Stimulated activated naive CD8-positive, alpha-beta T cell treated with anti-CD3 and anti-CD28 coated beads, Interleukin-15, amount 100 ng/mL, for 72 hours (primary cell): ENCODE data around the gene MCFD2.
A peak's percentile ranks its signal among the peaks of the same experiment; 100 is the strongest.

ENCODE experiments used
- ATAC-seq: fragments of 150-1000 bp; cut with Tn5 transposase; 2 replicates; pipeline ENCODE4 v1.10.0; 2021; ENCODE audit warnings: mild to moderate bottlenecking, moderate library complexity
- DNase-seq, 2 donors: peaks; one replicate each; pipeline ENCODE4 v3.0.0; 2021 to 2022
- H3K27ac Mint-ChIP-seq, 2 donors: one replicate each; pipeline ENCODE4 v1.8.0; 2022; ENCODE audit warnings: mild to moderate bottlenecking in 2 of 2, mixed read lengths in 2 of 2, moderate library complexity in 2 of 2
- H3K27me3 Mint-ChIP-seq: one replicate; pipeline ENCODE4 v1.8.0; 2022; ENCODE audit warnings: mixed read lengths
- H3K4me1 Mint-ChIP-seq: one replicate; pipeline ENCODE4 v1.8.0; 2022; ENCODE audit warnings: mild to moderate bottlenecking, mixed read lengths
- H3K4me3 Mint-ChIP-seq, 2 donors: one replicate each; pipeline ENCODE4 v1.8.0; 2022; ENCODE audit warnings: mild to moderate bottlenecking in 2 of 2, mixed read lengths in 2 of 2, moderate library complexity in 1 of 2
- H3K9me3 Mint-ChIP-seq, 2 donors: one replicate each; pipeline ENCODE4 v1.8.0; 2022; ENCODE audit warnings: mixed read lengths in 2 of 2

The MCFD2 gene

DNA sequence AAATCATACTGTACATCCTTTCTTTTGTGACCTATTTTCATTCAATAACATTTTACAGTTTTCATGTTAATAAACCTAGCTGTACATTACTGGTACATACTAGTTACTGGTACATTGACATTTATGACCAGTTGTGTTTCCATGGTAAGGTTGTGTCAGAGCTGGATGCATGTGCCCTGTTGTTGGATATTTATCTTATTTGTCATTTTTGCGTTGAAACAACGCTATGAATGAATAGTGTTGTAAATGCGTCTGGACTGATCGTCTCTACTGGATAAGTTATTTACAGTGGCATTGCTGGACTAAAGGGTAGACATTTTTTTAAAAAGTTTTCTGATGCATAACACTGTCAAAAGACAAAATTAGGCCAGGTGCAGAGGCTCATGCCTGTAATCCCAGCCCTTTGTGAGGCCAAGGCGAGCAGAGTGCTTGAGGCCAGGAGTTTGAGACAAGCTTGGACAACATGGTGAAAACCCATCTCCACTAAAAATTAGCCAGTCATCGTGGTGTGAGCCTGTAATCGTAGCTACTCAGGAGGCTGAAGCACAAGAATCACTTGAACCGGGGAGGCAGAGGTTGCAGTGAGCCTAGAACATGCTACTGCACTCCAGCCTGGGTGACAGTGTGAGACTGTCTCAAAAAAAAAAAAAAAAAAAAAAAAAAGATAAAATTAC, 40.2 kb downstream of the MCFD2 start:
- DNase-seq (no peak), ATAC-seq (no peak)
- H3K4me1 Mint-ChIP-seq = no peaks in the 10 kb centered on the region
- H3K27ac Mint-ChIP-seq = no peak overlapping the region
- no peaks in the 10 kb centered on the region for H3K27me3 Mint-ChIP-seq
- no peak overlapping the region for H3K4me3 Mint-ChIP-seq
- H3K9me3 Mint-ChIP-seq = no peaks in the 10 kb centered on the region

DNA sequence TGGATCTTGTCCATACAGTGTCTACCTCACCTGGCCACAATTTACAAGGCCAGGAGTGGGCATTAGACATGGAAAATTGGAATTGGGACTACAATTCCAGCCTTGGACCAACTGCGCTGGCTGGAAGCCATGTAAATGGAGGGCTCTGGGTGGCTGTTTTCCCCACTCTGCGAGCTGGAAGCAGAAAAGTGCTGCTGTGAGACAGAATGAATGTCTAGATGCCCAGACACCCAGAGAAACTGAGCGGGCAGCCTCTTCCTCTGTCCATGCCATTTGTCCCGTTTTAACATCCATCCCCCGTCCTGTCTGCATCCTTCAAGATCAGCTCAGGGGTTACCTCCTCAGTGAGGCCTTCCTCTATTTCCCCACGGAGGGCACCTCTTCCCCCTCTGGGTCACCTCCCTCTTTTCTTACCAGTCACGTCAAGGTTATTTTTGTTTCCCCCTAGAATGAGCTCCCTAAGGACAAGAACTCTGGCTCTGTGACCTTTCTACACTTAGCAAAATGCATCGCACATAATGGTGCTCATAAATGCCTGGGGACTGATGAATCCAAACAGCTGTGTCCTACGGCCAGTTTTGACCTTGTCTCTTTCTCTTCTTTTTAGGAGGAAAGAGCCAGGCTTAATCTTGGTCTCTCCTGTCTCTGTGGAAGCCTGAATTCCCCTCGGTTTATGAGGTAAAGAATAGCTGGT, 41.2 kb downstream of the MCFD2 start:
- H3K9me3 Mint-ChIP-seq = no peaks in the 10 kb centered on the region
- DNase-seq (no peak), ATAC-seq (no peak)
- no peak overlapping the region for H3K27ac Mint-ChIP-seq
- no peak overlapping the region for H3K4me3 Mint-ChIP-seq
- peaks cover 5% of the 10 kb centered on the region for H3K27me3 Mint-ChIP-seq
- H3K4me1 Mint-ChIP-seq = no peaks in the 10 kb centered on the region

DNA sequence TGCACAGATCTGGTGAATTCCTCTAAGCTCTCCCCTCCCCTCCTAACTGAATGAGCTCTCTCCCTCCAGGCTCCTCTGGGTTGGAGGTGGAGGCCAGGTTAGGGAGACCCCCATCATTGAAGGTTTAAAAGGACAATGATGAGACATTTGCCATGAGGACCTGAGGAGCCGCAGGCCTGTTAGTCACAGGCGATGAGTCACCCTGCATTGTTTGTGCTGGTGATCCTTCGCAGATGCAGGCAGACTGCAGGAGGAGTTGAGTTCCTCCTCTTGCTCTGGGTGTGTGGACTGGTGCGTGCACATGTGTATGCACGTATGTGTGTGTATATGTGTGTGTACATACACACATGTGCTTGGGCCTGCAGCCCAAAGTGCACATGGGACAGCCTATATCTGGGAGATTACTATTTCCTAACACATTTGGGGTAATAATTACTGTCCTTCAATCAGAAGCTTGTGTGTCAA, 42.0 kb downstream of the MCFD2 start:
- peak; percentile 70 for ATAC-seq
- Mint-ChIP-seq H3K27ac (no peak overlapping the region), H3K27me3 (peaks cover 8% of the 10 kb centered on the region), H3K4me3 (no peak overlapping the region), H3K4me1 (no peaks in the 10 kb centered on the region), H3K9me3 (no peaks in the 10 kb centered on the region)
- peak in 1 of 2 donors; percentile 45 for DNase-seq

DNA sequence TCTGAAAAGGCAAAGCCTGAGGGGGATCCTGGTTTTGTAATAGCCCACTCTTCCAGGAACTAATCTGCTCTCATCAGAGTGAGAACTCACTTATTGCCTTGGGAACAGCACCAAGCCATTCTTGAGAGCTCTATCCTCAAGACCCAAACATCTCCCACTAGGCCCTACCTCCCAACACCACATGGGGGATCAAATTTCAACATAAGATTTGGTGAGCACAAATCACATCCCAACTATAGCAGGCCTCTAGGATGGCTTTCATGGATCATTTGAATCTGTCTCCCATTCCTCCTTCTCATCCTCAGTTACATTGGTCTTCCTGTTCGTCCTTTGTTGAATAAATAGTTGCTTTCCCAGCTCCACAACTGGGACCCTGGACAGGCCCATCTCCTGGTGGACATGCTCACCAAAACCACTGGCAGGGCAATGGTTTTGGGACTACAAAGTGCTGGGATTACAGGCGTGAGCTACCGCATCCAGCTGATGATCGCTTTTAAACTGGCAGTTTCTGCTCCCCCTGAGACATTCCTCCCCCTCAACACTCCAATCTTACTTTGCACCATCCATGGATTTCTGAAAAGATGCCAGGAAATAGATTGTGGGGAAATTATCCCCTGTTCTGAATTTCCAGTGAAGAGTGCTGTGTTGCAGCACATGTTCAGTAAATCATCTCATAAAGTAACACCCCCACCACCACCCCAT, 42.6 kb downstream of the MCFD2 start:
- Mint-ChIP-seq H3K27ac (no peak overlapping the region), H3K9me3 (no peaks in the 10 kb centered on the region), H3K27me3 (peaks cover 8% of the 10 kb centered on the region), H3K4me1 (no peaks in the 10 kb centered on the region), H3K4me3 (no peak overlapping the region)
- no peak for ATAC-seq
- no peak for DNase-seq

DNA sequence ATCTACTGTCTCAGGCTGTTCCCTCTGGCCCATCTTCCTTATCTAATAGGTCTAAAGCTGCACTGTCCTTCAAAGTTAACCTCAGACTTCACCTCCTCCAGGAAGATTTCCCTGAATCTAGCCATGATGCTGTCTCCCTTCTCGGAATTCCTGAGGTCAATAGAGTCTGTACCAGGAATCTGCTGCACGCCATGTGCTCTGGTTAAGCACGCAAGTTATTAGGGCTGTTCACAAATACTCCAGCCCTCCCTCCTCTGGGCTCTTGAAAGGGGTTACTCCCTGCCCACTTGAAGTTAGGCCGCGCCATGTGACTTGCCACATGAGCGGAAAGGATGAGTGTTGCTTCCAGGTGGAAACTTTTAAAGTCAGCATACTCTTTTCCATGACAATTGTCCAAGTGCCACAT, 43.6 kb downstream of the MCFD2 start:
- Mint-ChIP-seq H3K27ac (no peak overlapping the region), H3K9me3 (peaks cover 0 to 2% of the 10 kb centered on the region in 2 donors), H3K27me3 (peaks cover 9% of the 10 kb centered on the region), H3K4me3 (no peak overlapping the region), H3K4me1 (peaks cover under 1% of the 10 kb centered on the region)
- ATAC-seq = no peak
- DNase-seq = no peak

DNA sequence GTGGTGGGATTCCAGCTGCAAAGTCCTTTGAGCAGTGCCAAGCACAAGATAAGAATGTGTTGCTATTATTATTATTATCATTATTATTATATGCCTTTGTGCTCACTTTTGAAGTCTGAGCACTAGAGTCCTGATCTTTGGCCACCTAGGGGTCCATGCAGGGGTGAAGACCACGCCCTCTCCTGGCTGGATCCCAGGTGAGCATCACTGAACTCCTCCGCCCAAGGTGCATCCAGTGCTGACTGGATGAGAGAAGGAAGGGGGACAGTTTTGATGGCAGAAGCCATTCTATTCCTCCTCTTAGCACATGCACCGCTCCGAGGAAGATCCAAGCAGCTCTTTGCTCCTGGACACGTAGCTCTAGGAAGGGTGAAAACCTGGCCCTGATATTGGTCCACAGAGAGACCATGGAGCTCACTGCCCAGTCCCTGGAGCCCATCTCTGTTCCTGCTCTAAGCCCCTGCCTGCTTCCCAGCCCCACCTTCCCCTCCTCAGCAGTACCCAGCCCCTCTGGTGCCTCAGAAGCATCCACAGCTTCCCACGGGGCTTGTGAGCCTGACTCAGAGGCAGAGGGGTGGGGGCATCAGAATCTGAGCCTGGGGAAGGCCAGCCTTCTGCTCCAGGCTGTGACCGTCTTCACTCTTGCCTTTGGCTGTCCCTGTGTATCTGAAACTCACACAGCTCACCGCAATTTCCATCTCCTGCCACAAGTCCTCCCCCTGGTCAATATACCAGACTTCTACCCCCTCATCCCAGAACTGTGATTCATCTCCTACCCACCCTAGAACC, 45.4 kb downstream of the MCFD2 start:
- ATAC-seq = peak; percentile 55
- peaks cover 14% of the 10 kb centered on the region for H3K27me3 Mint-ChIP-seq
- peaks cover 7% of the 10 kb centered on the region for H3K4me1 Mint-ChIP-seq

DNA sequence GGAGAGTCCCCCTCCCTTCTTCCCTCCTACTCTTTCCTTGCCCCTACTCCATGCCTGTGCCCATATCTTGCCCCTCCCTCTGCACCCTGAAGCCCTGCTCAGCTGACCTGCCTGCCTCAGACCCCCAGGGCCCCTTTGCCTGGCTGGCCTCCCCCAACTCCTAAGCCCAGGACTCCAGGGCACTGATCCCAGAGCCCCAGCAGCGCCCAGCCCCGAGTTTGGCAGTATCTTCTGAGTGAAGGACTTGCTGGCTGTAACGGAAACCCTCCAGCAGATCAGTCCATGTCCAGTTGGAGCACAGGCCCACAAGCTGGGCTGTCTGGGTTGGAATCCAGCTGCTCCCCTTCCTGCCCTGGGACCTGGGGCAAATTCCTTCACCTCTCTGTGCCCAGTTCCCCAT, 46.0 kb downstream of the MCFD2 start:
- no peak for DNase-seq
- Mint-ChIP-seq H3K4me1 (peaks cover 7% of the 10 kb centered on the region), H3K4me3 (no peak overlapping the region), H3K27ac (no peak overlapping the region), H3K27me3 (peaks cover 14% of the 10 kb centered on the region), H3K9me3 (peaks cover 12 to 25% of the 10 kb centered on the region in 2 donors)
- no peak for ATAC-seq

More for the DNA sequence above, 45.4 kb downstream of the MCFD2 start:
- Mint-ChIP-seq H3K9me3 (peaks cover 6 to 19% of the 10 kb centered on the region in 2 donors), H3K4me3 (no peak overlapping the region), H3K27ac (peak overlapping the region; percentile 3 to 61)
- peak in 1 of 2 donors; percentile 21 for DNase-seq

DNA sequence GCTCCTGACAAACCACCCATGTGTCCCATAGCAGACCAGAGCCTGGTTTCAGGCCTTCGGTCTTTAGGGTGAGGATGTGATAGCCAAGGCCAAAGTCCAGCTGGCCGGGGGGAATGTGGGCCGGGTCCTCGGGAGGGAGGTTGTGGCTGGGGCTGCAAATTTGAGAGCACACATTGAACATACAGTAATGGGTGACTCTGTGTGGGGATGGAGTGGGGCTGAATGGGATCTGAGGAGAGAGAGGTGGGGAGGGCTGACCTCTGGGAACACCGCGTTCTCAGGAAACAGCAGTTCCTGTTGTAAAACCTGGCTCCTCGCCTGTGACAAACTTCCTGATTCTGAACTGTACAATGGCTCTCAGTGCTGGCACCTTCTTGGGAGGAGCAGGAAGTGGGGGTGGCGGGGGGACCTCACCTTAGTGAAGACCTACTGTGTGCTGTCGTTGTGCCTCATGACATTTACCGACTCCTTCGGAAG, 48.8 kb downstream of the MCFD2 start:
- Mint-ChIP-seq H3K27me3 (peaks cover 14% of the 10 kb centered on the region), H3K4me1 (peaks cover 7% of the 10 kb centered on the region)

DNA sequence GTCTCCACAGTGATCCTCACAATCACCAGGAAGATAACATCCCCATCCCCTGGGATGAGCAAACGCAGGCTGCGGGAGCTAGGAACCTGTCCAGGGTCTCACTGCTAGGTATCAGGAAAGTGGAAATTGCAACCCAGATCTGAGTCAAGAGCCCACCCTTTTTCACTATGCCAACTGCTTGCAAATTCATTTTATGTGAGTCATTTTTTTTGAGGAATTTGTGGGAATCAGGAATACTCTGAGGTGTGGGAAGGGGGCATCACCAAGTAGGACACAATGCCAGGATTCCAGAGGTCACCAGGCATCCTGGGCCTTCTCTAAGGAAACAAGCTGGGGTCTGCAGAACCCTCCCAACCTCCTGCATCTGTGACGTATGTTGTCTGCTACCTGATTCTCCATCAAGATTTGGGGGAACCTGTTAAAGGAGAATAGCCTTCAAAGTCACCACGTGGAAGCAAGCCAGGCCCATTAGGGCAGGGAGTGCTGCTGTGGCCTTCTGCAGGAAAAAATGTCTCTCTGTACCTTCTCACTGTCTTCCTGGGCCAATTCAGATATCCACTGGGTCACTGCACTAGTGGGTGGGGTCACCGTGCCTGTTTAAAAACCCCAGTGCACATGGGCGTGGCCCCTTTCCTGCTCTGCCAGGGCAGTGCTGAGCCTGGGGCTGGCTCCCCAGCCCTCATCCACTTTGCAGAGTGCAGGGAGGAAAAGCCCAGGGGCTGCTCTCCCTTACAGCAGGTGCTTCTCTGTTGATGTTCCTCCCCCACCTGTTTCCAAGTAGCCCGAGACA, 50.2 kb downstream of the MCFD2 start:
- Mint-ChIP-seq H3K4me3 (no peak overlapping the region), H3K4me1 (peaks cover 7% of the 10 kb centered on the region), H3K27ac (no peak overlapping the region), H3K27me3 (peaks cover 22% of the 10 kb centered on the region), H3K9me3 (peaks cover 14 to 38% of the 10 kb centered on the region in 2 donors)
- no peak for DNase-seq
- no peak for ATAC-seq

More for the DNA sequence above, 48.8 kb downstream of the MCFD2 start:
- DNase-seq (no peak), ATAC-seq (no peak)
- Mint-ChIP-seq H3K27ac (peak overlapping the region in 1 of 2 donors; percentile 89), H3K4me3 (no peak overlapping the region), H3K9me3 (peaks cover 14 to 38% of the 10 kb centered on the region in 2 donors)

DNA sequence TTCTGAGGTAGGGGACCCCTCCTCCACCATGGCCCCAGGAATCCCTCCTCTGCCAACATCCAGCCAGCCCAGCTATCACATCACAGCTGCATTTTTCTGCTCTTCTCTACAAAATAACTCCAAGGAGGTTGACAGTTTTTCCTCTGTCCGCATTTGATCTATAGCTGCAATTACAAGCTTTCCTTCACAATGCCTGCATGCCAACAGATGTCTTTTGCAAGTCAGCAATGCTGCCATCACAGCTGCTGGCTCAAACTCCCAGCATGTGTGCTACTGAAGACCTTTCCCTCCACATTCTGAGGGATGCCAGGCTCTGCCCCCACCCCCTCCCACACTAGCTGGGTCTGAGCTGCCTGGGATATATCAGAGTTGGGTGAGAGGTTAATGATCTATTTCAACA, 51.7 kb downstream of the MCFD2 start:
- H3K4me1 Mint-ChIP-seq = peaks cover 7% of the 10 kb centered on the region
- peaks cover 19% of the 10 kb centered on the region for H3K27me3 Mint-ChIP-seq

DNA sequence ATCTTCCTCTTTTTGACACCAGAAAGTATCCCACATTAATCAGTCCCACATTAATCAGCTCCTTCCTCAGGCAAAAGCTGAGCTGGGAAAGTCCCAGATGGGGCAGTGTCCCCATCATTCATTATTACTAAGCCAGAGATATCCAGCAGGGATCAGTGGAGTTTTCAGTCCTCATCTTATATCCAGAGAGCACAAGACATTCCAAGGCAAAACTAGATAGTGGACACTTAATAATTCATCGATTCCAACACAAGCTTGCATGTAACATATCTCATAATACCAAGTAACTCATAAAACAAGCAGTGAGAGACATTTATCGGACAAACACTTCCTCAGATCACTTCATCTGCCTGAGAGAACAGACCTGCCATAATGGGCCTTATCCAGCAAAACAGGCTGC, 53.1 kb downstream of the MCFD2 start:
- H3K4me1 Mint-ChIP-seq = peaks cover 7% of the 10 kb centered on the region
- H3K27me3 Mint-ChIP-seq = peaks cover 19% of the 10 kb centered on the region
- H3K9me3 Mint-ChIP-seq = peaks cover 14 to 38% of the 10 kb centered on the region in 2 donors
- H3K4me3 Mint-ChIP-seq = no peak overlapping the region
- ATAC-seq = no peak
- no peak for DNase-seq
- H3K27ac Mint-ChIP-seq = no peak overlapping the region

More for the DNA sequence above, 51.7 kb downstream of the MCFD2 start:
- no peak for DNase-seq
- peaks cover 14 to 38% of the 10 kb centered on the region in 2 donors for H3K9me3 Mint-ChIP-seq
- ATAC-seq = no peak
- H3K27ac Mint-ChIP-seq = no peak overlapping the region
- no peak overlapping the region for H3K4me3 Mint-ChIP-seq

DNA sequence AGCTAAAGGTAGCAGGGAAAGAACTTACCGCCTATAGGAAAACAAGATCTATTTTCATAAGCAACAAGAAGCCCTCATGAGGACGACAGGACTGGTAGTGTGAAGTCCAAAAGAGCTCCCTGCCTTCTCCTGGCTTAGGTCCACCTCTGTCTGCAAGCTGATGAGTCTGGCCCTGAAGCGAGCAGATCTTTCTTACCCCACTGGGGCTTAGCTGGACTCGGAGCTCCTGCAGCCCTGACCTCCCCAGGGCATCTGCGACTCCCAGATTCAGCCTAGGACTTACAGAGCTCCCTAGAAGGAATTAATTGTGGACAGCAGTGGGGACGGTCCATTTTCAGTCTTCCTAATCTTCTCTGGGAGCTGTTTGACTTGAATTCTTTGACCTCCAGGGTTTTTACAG, 53.7 kb downstream of the MCFD2 start:
- Mint-ChIP-seq H3K4me1 (peaks cover 5% of the 10 kb centered on the region), H3K4me3 (no peak overlapping the region), H3K9me3 (peaks cover 14 to 36% of the 10 kb centered on the region in 2 donors), H3K27me3 (peaks cover 18% of the 10 kb centered on the region), H3K27ac (no peak overlapping the region)
- no peak for DNase-seq
- ATAC-seq = no peak

DNA sequence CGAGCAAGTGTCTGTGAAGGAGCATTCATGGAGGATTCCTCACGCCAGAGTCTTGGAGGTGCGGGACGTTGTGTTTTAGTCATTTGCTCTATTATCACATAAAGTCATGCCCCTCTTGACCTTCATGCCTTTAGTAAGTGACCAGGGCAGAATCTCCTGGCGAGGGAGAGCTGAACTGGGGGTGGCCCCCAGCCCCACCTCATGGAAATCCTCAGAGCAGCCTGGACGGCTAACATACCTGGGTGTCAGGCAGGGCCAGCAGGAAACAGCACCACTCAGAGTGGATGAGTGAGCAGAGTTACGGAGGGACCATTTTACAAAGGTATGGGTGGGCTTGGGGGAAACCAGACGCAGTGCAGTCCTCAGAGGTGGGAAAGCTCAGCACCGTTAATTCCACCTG, 56.1 kb downstream of the MCFD2 start:
- no peak overlapping the region for H3K4me3 Mint-ChIP-seq
- peak overlapping the region in 1 of 2 donors; percentile 5 for H3K27ac Mint-ChIP-seq
- DNase-seq (no peak), ATAC-seq (no peak)
- no peaks in the 10 kb centered on the region for H3K4me1 Mint-ChIP-seq
- peaks cover 13% of the 10 kb centered on the region for H3K27me3 Mint-ChIP-seq
- H3K9me3 Mint-ChIP-seq = peaks cover under 1 to 12% of the 10 kb centered on the region in 2 donors

DNA sequence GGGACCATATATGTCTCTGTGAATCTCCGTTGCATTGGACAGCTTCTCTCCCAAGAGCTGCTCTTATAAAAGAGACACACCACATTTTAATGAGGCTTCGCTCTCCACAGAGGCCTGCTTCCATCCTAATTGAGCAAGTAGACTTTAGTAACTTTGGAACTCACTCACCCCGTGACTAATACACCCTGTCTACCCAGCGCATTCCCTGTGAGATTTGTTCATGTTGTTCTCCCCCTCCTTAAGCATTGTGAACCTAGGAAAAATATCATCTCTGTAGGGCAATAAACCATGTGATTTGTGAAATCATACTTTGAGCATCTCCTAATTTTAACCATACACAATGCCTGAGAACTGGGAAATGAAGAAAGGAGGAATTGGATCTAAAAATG, 56.9 kb downstream of the MCFD2 start:
- Mint-ChIP-seq H3K9me3 (peaks cover 0 to 4% of the 10 kb centered on the region in 2 donors), H3K27me3 (peaks cover 13% of the 10 kb centered on the region), H3K27ac (no peak overlapping the region), H3K4me3 (no peak overlapping the region), H3K4me1 (no peaks in the 10 kb centered on the region)
- ATAC-seq (no peak), DNase-seq (no peak)
